G401.6 (cell line): ENCODE data around the gene STX1A.
"Not testable (repeated sequence)": the region's sequence is repeated elsewhere in the genome, so short reads cannot be mapped to it uniquely, and the experiment has no call there.

ENCODE experiments used
- FAIRE-seq: peaks from 2 replicates; lab custom pipeline; 2012; peaks lifted over from hg19 to GRCh38; lab: Jason Lieb, UNC

The STX1A gene

GRCh38 chr7:73735528-73735905, 16.0 kb upstream of the STX1A start:
- no peak for FAIRE-seq

- FAIRE-seq: peak; percentile 84
These were observed 15.4 kb upstream of the STX1A start for GRCh38 chr7:73734619-73735527.

- FAIRE-seq: no peak
These were observed 12.9 kb upstream of the STX1A start for GRCh38 chr7:73732397-73732796.

- FAIRE-seq: no peak
These were observed 11.0 kb upstream of the STX1A start for GRCh38 chr7:73730485-73730884.

- FAIRE-seq: no peak
These were observed 9.1 kb upstream of the STX1A start for GRCh38 chr7:73728551-73728950.

- no peak for FAIRE-seq
These were observed 8.5 kb upstream of the STX1A start for GRCh38 chr7:73727952-73728351.

GRCh38 chr7:73726083-73726466, 6.6 kb upstream of the STX1A start:
- FAIRE-seq: no peak

GRCh38 chr7:73723813-73724212, 4.3 kb upstream of the STX1A start:
- FAIRE-seq: no peak

- no peak for FAIRE-seq
These were observed 3.3 kb upstream of the STX1A start for GRCh38 chr7:73722785-73723184.

GRCh38 chr7:73722182-73722581, 2.7 kb upstream of the STX1A start:
- FAIRE-seq: not testable (repeated sequence)

GRCh38 chr7:73721377-73721817, 1.9 kb upstream of the STX1A start:
- no peak for FAIRE-seq

- FAIRE-seq: not testable (repeated sequence)
These were observed 974 bp upstream of the STX1A start for GRCh38 chr7:73720443-73720842.

GRCh38 chr7:73719806-73720169, 319 bp upstream of the STX1A start:
- no peak for FAIRE-seq

GRCh38 chr7:73718438-73718881, 1.0 kb downstream of the STX1A start:
- no peak for FAIRE-seq

GRCh38 chr7:73717991-73718405, 1.5 kb downstream of the STX1A start:
- FAIRE-seq: no peak

GRCh38 chr7:73717025-73717807, 2.3 kb downstream of the STX1A start:
- FAIRE-seq: no peak

GRCh38 chr7:73716318-73716890, 3.1 kb downstream of the STX1A start:
- FAIRE-seq: no peak

GRCh38 chr7:73715648-73716317, 3.7 kb downstream of the STX1A start:
- no peak for FAIRE-seq

- not testable (repeated sequence) for FAIRE-seq
These were observed 6.2 kb downstream of the STX1A start for GRCh38 chr7:73713319-73713718.

GRCh38 chr7:73712773-73713172, 6.7 kb downstream of the STX1A start:
- no peak for FAIRE-seq

- FAIRE-seq: no peak
These were observed 10.4 kb downstream of the STX1A start for GRCh38 chr7:73708961-73709549.

- no peak for FAIRE-seq
These were observed 12.3 kb downstream of the STX1A start for GRCh38 chr7:73707045-73707631.
